Panc1 (cell line): ENCODE measurements around the gene PRR22. TPM values are rescaled to one million over a fixed set of nuclear protein-coding genes. Genes with fewer than 3 reads are reported as not detected.

Experiments
- ATAC-seq: fragments of 200-7000 bp; cut with Tn5 transposase; 2 replicates; pipeline ENCODE4 v1.9.1; 2020; ENCODE audit warnings: mild to moderate bottlenecking, moderate library complexity
- BruUV-seq: library from RNA; stranded (reverse); fragments of 400-500 nt; replicated peaks from 2 replicates; lab custom pipeline; 2021; lab: Mats Ljungman, UMichigan
- CTCF ChIA-PET: fragments of 300-600 bp; sonication (Branson Sonifier 250); formaldehyde crosslinking; loops from one replicate; lab custom pipeline; 2022; ENCODE audit warnings: antibody characterized with exemption; lab: Charles Lee
- POLR2A ChIA-PET: fragments of 300-600 bp; sonication (Branson Sonifier 250); formaldehyde crosslinking; loops from one replicate; lab custom pipeline; 2022; ENCODE audit warnings: antibody characterized with exemption; lab: Charles Lee
- DNase-seq: peaks from one replicate; pipeline ENCODE4 v3.0.0-alpha.2; 2010; ENCODE audit warnings: low read depth, low spot score
- H3K27ac ChIP-seq: 2 replicates; pipeline ENCODE4 v1.5.1; 2011; ENCODE audit warnings: mild to moderate bottlenecking, low read length, inconsistent platforms
- H3K27me3 ChIP-seq: fragments of 200-500 bp; sonication (Bioruptor generic); 2 replicates; pipeline ENCODE4 v1.6.0; 2014; ENCODE audit warnings: low read length, inconsistent platforms; ENCODE audit not compliant: control insufficient read depth, insufficient read depth
- H3K36me3 ChIP-seq: fragments of 200-500 bp; sonication (Bioruptor generic); 2 replicates; pipeline ENCODE4 v1.5.1; 2014; ENCODE audit warnings: inconsistent platforms, mild to moderate bottlenecking, low read length, moderate library complexity; ENCODE audit not compliant: control insufficient read depth, insufficient read depth
- H3K4me1 ChIP-seq: 2 replicates; pipeline ENCODE4 v1.5.1; 2011; ENCODE audit warnings: inconsistent platforms, mild to moderate bottlenecking, low read length, moderate library complexity; ENCODE audit not compliant: control insufficient read depth, insufficient read depth
- H3K4me3 ChIP-seq, 2 experiments: 2 replicates each; pipeline ENCODE4 v1.5.1; 2011 to 2012; ENCODE audit warnings: low read depth in 2 of 2, low read length in 2 of 2, mild to moderate bottlenecking in 2 of 2, inconsistent platforms in 1 of 2, moderate library complexity in 1 of 2
- H3K9me3 ChIP-seq: fragments of 200-500 bp; sonication (Bioruptor generic); 2 replicates; pipeline ENCODE4 v1.5.1; 2014; ENCODE audit warnings: low read depth, mild to moderate bottlenecking, inconsistent platforms, low read length, moderate library complexity; ENCODE audit not compliant: control insufficient read depth, insufficient read depth
- POLR2AphosphoS5 ChIP-seq: IDR thresholded peaks from 2 replicates; pipeline ENCODE4 v1.6.1; 2012; ENCODE audit warnings: mild to moderate bottlenecking, low read depth, low read length, moderate library complexity
- SIN3A ChIP-seq: IDR thresholded peaks from 2 replicates; pipeline ENCODE4 v1.6.1; 2012; ENCODE audit warnings: low read depth, mild to moderate bottlenecking, low read length, moderate library complexity, borderline replicate concordance; ENCODE audit not compliant: insufficient read depth
- TCF7L2 ChIP-seq: IDR thresholded peaks from 2 replicates; pipeline ENCODE4 v1.6.1; 2011; ENCODE audit warnings: mild to moderate bottlenecking, low read depth, low read length, inconsistent platforms
- in situ Hi-C: cut with HindIII; loops from 2 replicates; pipeline ENCODE4 v1.10.0; 2016; ENCODE audit warnings: low sequenced_read_pairs, low pct_unique_long_range_greater_than_20kb
- intact Hi-C: fragments of 100-400 bp; cut with micrococcal nuclease; formaldehyde crosslinking; loops from one replicate; pipeline ENCODE4 v1.10.0; 2022; ENCODE audit not compliant: unreplicated experiment
- total RNA-seq: library from RNA; stranded (reverse); gene quantifications from one replicate; pipeline ENCODE4 v1.2.1, GENCODE V29; 2021; ENCODE audit not compliant: unreplicated experiment
- TF ChIP-seq, protein P1 (sequence below): fragments of 450-650 bp; IDR thresholded peaks from 2 replicates; pipeline ENCODE4 v1.5.1; 2017; ENCODE audit warnings: mild to moderate bottlenecking
- TF ChIP-seq, protein P2 (sequence below), 2 experiments: IDR thresholded peaks; 2 replicates each; pipeline ENCODE4 v1.6.1; 2011 to 2012; ENCODE audit warnings: low read depth in 2 of 2, control low read depth in 1 of 2, low read length in 1 of 2, mild to moderate bottlenecking in 1 of 2, moderate library complexity in 1 of 2; ENCODE audit not compliant: insufficient read depth in 1 of 2

Gene PRR22
- total RNA-seq, 1 experiment from 2014 or later: 5.9 TPM

DNA sequence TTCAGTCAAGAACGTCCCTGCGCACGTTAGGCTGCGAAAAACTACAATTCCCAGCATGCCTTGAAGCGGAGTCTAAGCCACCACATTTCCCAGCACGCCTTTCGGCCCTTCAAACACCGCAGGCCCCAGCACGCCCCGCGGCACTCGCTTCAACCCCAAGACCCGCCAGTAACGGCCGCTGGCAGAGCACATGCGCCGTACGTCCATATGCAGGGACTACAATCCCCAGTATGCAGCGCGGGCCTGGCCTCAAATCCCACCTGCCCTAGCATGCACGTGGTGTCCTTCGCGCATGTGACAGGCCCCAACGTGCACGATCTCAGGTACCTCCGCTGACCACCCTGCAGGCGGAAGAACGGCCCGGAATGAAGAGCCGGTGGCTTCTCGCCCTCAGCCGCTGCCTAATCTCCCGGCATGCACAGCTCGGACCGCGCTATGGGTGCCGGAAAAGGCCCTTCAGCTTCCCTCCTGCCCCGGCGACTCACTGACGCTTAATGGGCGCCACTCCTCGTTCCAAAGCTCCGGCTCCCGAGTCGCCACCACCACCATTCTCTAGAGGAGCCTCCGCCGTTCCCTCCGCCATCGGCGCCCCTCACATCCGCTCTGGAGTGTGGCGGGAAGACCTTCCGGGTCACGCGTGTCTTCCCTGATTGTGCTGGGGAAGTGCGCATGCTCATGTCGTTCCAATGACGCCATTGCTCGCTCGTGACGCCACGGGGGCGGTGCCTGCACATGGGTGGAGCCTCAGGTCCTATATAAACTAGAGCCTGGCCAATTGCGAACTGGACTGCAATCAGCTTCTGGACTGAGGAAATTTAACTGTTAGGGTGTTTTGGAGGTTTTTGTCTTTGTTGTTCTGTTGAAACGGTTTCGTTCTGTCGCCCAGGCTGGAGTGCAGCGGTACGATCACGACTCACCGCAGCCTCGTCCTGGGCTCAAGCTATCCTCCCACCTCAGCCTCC lies 6.3 kb upstream of the PRR22 start, which contains the start of gene DUS3L:
DUS3L (minus strand) TSS at position 605 of the 962 bp plus-strand sequence; CDS start at position 583, 22 bp downstream.
- TF ChIP-seq, protein P1, sequence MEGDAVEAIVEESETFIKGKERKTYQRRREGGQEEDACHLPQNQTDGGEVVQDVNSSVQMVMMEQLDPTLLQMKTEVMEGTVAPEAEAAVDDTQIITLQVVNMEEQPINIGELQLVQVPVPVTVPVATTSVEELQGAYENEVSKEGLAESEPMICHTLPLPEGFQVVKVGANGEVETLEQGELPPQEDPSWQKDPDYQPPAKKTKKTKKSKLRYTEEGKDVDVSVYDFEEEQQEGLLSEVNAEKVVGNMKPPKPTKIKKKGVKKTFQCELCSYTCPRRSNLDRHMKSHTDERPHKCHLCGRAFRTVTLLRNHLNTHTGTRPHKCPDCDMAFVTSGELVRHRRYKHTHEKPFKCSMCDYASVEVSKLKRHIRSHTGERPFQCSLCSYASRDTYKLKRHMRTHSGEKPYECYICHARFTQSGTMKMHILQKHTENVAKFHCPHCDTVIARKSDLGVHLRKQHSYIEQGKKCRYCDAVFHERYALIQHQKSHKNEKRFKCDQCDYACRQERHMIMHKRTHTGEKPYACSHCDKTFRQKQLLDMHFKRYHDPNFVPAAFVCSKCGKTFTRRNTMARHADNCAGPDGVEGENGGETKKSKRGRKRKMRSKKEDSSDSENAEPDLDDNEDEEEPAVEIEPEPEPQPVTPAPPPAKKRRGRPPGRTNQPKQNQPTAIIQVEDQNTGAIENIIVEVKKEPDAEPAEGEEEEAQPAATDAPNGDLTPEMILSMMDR: no peak
- TF ChIP-seq POLR2AphosphoS5 (peak; percentile 61; the same call in 1 of the 2 replicates), TCF7L2 (peak; percentile 91), SIN3A (no peak)
- TF ChIP-seq, protein P2, sequence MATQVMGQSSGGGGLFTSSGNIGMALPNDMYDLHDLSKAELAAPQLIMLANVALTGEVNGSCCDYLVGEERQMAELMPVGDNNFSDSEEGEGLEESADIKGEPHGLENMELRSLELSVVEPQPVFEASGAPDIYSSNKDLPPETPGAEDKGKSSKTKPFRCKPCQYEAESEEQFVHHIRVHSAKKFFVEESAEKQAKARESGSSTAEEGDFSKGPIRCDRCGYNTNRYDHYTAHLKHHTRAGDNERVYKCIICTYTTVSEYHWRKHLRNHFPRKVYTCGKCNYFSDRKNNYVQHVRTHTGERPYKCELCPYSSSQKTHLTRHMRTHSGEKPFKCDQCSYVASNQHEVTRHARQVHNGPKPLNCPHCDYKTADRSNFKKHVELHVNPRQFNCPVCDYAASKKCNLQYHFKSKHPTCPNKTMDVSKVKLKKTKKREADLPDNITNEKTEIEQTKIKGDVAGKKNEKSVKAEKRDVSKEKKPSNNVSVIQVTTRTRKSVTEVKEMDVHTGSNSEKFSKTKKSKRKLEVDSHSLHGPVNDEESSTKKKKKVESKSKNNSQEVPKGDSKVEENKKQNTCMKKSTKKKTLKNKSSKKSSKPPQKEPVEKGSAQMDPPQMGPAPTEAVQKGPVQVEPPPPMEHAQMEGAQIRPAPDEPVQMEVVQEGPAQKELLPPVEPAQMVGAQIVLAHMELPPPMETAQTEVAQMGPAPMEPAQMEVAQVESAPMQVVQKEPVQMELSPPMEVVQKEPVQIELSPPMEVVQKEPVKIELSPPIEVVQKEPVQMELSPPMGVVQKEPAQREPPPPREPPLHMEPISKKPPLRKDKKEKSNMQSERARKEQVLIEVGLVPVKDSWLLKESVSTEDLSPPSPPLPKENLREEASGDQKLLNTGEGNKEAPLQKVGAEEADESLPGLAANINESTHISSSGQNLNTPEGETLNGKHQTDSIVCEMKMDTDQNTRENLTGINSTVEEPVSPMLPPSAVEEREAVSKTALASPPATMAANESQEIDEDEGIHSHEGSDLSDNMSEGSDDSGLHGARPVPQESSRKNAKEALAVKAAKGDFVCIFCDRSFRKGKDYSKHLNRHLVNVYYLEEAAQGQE (IDR thresholded peaks at IDR 0.05; ENCODE audit: insufficient read depth in 1 of 2, low read depth in 2 of 2, low read length in 1 of 2): no peak
- ATAC-seq (peak; percentile 96), DNase-seq (peak; percentile 87)
- in situ Hi-C loops (no loop called here), intact Hi-C loops (loop anchor here (10.0 kb wide), 1 partner anchor 96 kb away; the partner anchor contains the start of gene RPL36)
- H3K36me3 ChIP-seq: 0 out of 2 replicates have a peak, but pooled peaks cover 6% of the 10 kb centered on the region
- peak within 1 kb of the TSS; percentile 68 to 76 for H3K4me3 ChIP-seq
- no peaks in the 10 kb centered on the region for H3K9me3 ChIP-seq
- BruUV-seq: TSS peak; percentile 95
- no peaks in the 10 kb centered on the region for H3K4me1 ChIP-seq
- ChIA-PET CTCF (no interaction called here), POLR2A (no interaction called here)
- H3K27ac ChIP-seq: peak within 1 kb of the TSS; percentile 90
- no peaks in the 10 kb centered on the region for H3K27me3 ChIP-seq

DNA sequence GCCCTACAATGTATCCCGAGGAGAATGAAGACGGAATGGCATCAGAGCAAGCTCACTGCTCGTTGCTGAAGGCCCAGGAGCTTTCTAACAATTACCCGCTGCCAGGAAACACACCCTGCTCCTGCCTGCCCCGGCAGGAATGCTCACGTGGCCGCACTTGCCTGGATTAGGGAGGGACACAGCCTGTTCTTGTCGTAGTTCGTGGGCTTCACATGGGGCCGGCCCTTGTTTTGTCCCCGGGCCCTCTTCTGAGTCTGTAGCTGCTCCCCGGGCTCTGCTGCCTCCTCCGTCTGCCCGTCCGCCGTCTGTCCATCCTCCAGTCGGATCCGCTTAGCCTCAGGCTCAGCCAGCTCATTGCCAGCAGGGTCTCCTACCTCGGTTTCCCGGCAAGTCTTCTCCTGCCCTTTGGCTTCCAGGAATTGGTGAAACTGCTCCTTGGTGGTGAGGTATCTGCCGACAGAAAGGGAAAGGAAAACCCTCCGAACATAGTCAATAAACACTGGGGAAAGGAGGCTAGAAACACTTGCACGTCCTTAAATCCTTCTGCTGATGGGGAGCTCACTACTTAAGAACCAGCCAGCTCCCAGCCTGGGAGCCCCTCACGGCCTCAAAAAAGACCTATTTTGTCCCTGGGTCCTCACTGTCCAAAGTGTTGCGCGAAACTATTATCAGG lies 5.5 kb upstream of the PRR22 start:
- BruUV-seq: no TSS peak
- Histone ChIP-seq H3K9me3 (no peaks in the 10 kb centered on the region), H3K27ac (peak overlapping the region; percentile 90), H3K4me1 (no peaks in the 10 kb centered on the region), H3K36me3 (0 out of 2 replicates have a peak, but pooled peaks cover 6% of the 10 kb centered on the region), H3K27me3 (no peaks in the 10 kb centered on the region), H3K4me3 (peak overlapping the region; percentile 68 to 76)
- ATAC-seq (no peak), DNase-seq (no peak)
- TF ChIP-seq POLR2AphosphoS5: no peak
- no peak for TF ChIP-seq SIN3A
- in situ Hi-C loops (no loop called here), intact Hi-C loops (loop anchor here (10.0 kb wide), 1 partner anchor 95 kb away; the partner anchor contains the start of gene RPL36)
- CTCF ChIA-PET: no interaction called here
- POLR2A ChIA-PET: interaction anchor here (0.6 to 0.7 kb wide), 2 partner anchors 20 to 508 kb away, joined by 5 to 8 read pairs; no protein-coding TSS in a partner anchor
